ENCODE measurements around the gene PSME2. TPM values are rescaled to one million over a fixed set of nuclear protein-coding genes. Genes with fewer than 3 reads are reported as not detected.

PSME2 gene
- polyA plus RNA-seq, 1 donor from 2014 or later, result 73.3 TPM

GRCh38 chr14:24123424-24124417 lies 22.7 kb downstream of the PSME2 start:
- Histone ChIP-seq H3K27ac (ENCODE audit: low read length) (no peak overlapping the region), H3K36me3 (ENCODE audit: insufficient read depth, low read length) (no peaks in the 10 kb centered on the region), H2AFZ (ENCODE audit: low read depth, low read length) (no peak overlapping the region), H3K9ac (ENCODE audit: low read length) (no peak overlapping the region), H3K79me2 (replicated peaks; ENCODE audit: insufficient read depth, low read length) (no peaks in the 10 kb centered on the region), H3K9me3 (ENCODE audit: low read length) (no peaks in the 10 kb centered on the region), H3K4me2 (ENCODE audit: low read length) (no peak overlapping the region), H3K9me2 (ENCODE audit: insufficient read depth, low read length) (no peaks in the 10 kb centered on the region), H3K4me3 (ENCODE audit: low read length) (no peak overlapping the region), H3F3A (ENCODE audit: insufficient read depth, low read length, poor library complexity, severe bottlenecking) (no peaks in the 10 kb centered on the region), H3K27me3 (ENCODE audit: insufficient read depth, low read depth, low read length) (no peaks in the 10 kb centered on the region), H4K20me1 (ENCODE audit: insufficient read depth) (no peaks in the 10 kb centered on the region)
- no peak for TF ChIP-seq POLR2AphosphoS5 (IDR thresholded peaks at IDR 0.05)
- TF ChIP-seq RAD21 (conservative IDR thresholded peaks at IDR 0.05), result no peak
- no peak for TF ChIP-seq MXI1 (conservative IDR thresholded peaks at IDR 0.05; ENCODE audit: poor library complexity, severe bottlenecking)
- no peak for TF ChIP-seq CTCF (IDR thresholded peaks at IDR 0.05; ENCODE audit: poor library complexity, severe bottlenecking)
- no peak for TF ChIP-seq REST (IDR thresholded peaks at IDR 0.05; ENCODE audit: borderline replicate concordance)

- Histone ChIP-seq H4K20me1 (ENCODE audit: insufficient read depth) (no peaks in the 10 kb centered on the region), H3K9ac (ENCODE audit: low read length) (no peak overlapping the region), H3F3A (ENCODE audit: insufficient read depth, low read length, poor library complexity, severe bottlenecking) (no peaks in the 10 kb centered on the region), H3K9me3 (ENCODE audit: low read length) (no peaks in the 10 kb centered on the region), H3K9me2 (ENCODE audit: insufficient read depth, low read length) (no peaks in the 10 kb centered on the region), H2AFZ (ENCODE audit: low read depth, low read length) (no peak overlapping the region), H3K4me3 (ENCODE audit: low read length) (no peak overlapping the region), H3K4me2 (ENCODE audit: low read length) (no peak overlapping the region), H3K79me2 (replicated peaks; ENCODE audit: insufficient read depth, low read length) (no peaks in the 10 kb centered on the region), H3K27ac (ENCODE audit: low read length) (no peak overlapping the region), H3K27me3 (ENCODE audit: insufficient read depth, low read depth, low read length) (no peaks in the 10 kb centered on the region), H3K36me3 (ENCODE audit: insufficient read depth, low read length) (no peaks in the 10 kb centered on the region)
- no peak for TF ChIP-seq EZH2 (IDR thresholded peaks at IDR 0.05; ENCODE audit: borderline replicate concordance, insufficient read depth, low read length, poor library complexity, severe bottlenecking)
- TF ChIP-seq RAD21 (conservative IDR thresholded peaks at IDR 0.05), result no peak
- no peak for TF ChIP-seq MXI1 (conservative IDR thresholded peaks at IDR 0.05; ENCODE audit: poor library complexity, severe bottlenecking)
- no peak for TF ChIP-seq POLR2AphosphoS5 (IDR thresholded peaks at IDR 0.05)
- no peak for TF ChIP-seq EP300 (conservative IDR thresholded peaks at IDR 0.05; ENCODE audit: poor library complexity, severe bottlenecking)
- TF ChIP-seq TAF1 (IDR thresholded peaks at IDR 0.05; ENCODE audit: low read depth), result no peak
- TF ChIP-seq REST (IDR thresholded peaks at IDR 0.05; ENCODE audit: borderline replicate concordance), result no peak
- no peak for TF ChIP-seq SMC3 (conservative IDR thresholded peaks at IDR 0.05; ENCODE audit: poor library complexity)
- TF ChIP-seq CTCF (IDR thresholded peaks at IDR 0.05; ENCODE audit: poor library complexity, severe bottlenecking), result no peak
These were observed 23.5 kb downstream of the PSME2 start for GRCh38 chr14:24122898-24123297.

Data from neural cell (in vitro differentiated cells).